Gastroesophageal sphincter (tissue), 3 donors: ENCODE results near the gene KRTAP10-9.

Source experiments
- EP300 ChIP-seq: sonication (generic); formaldehyde crosslinking; IDR thresholded peaks from one replicate; pipeline ENCODE4 v1.6.1; 2017; ENCODE audit warnings: antibody characterized with exemption, mild to moderate bottlenecking
- POLR2A ChIP-seq, 2 donors: fragments of 450-650 bp; IDR thresholded peaks; one replicate each; pipeline ENCODE4 v1.6.1; 2017; ENCODE audit warnings: antibody characterized with exemption in 2 of 2, mild to moderate bottlenecking in 2 of 2, moderate library complexity in 1 of 2
- POLR2AphosphoS5 ChIP-seq: sonication (generic); formaldehyde crosslinking; IDR thresholded peaks from one replicate; pipeline ENCODE4 v1.6.1; 2017; ENCODE audit warnings: antibody characterized with exemption
- TF ChIP-seq, protein P1 (sequence below), 4 experiments: fragments of 200-600 bp in 2 of 4; fragments of 450-650 bp in 2 of 4; sonication (generic) in 1 of 4; IDR thresholded peaks; one replicate each; pipeline ENCODE4 v1.5.1; 2017 to 2019; ENCODE audit warnings: antibody characterized with exemption in 4 of 4, mild to moderate bottlenecking in 2 of 4, moderate library complexity in 2 of 4

DNA sequence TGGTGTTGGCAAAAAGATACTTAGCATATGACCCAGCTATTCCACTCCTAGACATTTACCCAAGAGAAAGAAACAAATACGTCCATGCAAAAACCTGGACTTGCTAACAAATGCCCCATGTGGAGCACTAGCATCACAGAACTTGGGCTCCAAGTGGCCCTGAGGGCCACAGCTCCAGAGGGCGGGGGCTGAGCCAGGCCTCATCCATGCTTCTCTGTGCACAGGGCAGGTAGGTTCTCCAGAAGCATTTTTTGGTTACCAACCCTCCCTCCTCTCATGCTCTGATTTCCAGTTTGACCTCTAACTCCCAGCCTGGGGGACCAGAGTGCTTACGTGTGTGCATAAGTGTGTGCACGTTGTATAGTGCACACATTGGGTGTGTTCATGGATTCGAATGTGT, 37.8 kb downstream of the KRTAP10-9 start:
- TF ChIP-seq POLR2A (IDR thresholded peaks at IDR 0.05) = no peak
- TF ChIP-seq, protein P1, sequence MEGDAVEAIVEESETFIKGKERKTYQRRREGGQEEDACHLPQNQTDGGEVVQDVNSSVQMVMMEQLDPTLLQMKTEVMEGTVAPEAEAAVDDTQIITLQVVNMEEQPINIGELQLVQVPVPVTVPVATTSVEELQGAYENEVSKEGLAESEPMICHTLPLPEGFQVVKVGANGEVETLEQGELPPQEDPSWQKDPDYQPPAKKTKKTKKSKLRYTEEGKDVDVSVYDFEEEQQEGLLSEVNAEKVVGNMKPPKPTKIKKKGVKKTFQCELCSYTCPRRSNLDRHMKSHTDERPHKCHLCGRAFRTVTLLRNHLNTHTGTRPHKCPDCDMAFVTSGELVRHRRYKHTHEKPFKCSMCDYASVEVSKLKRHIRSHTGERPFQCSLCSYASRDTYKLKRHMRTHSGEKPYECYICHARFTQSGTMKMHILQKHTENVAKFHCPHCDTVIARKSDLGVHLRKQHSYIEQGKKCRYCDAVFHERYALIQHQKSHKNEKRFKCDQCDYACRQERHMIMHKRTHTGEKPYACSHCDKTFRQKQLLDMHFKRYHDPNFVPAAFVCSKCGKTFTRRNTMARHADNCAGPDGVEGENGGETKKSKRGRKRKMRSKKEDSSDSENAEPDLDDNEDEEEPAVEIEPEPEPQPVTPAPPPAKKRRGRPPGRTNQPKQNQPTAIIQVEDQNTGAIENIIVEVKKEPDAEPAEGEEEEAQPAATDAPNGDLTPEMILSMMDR (IDR thresholded peaks at IDR 0.05) = no peak
- TF ChIP-seq EP300 = no peak
- no peak for TF ChIP-seq POLR2AphosphoS5
